GM12878 (cell line): ENCODE results near the gene ST6GALNAC3. TPM values are rescaled to one million over a fixed set of nuclear protein-coding genes. Genes with fewer than 3 reads are reported as not detected.

Experiments used
- ATAC-seq: fragments of 200-7000 bp; cut with Tn5 transposase; 3 replicates; pipeline ENCODE4 v1.9.1; 2020; ENCODE audit warnings: mild to moderate bottlenecking, moderate library complexity
- BruUV-seq: library from RNA; stranded (reverse); fragments of 400-500 nt; replicated peaks from 2 replicates; lab custom pipeline; 2021; lab: Mats Ljungman, UMichigan
- CTCF ChIA-PET: fragments of 300-600 bp; sonication (Branson Sonifier 250); formaldehyde crosslinking; extraction: SDS; loops from one replicate; lab custom pipeline; 2021; ENCODE audit warnings: inconsistent platforms; lab: Yijun Ruan, JAX
- POLR2A ChIA-PET: fragments of 350-600 bp; formaldehyde crosslinking; extraction: SDS; loops from one replicate; lab custom pipeline; 2021; ENCODE audit warnings: inconsistent platforms; lab: Charles Lee
- RAD21 ChIA-PET: fragments of 300-600 bp; sonication (Branson Sonifier 250); formaldehyde crosslinking; loops from one replicate; lab custom pipeline; 2023; ENCODE audit warnings: antibody characterized with exemption; ENCODE audit not compliant: unreplicated experiment; lab: Charles Lee
- SMC1A ChIA-PET: fragments of 300-600 bp; sonication (Branson Sonifier 250); formaldehyde crosslinking; loops from one replicate; lab custom pipeline; 2023; ENCODE audit not compliant: unreplicated experiment, uncharacterized antibody; lab: Charles Lee
- DNase-seq: peaks from one replicate; pipeline ENCODE4 v3.0.0-alpha.2; 2011; ENCODE audit warnings: low read depth, low spot score
- FAIRE-seq: peaks from 3 replicates; lab custom pipeline; 2011; peaks lifted over from hg19 to GRCh38; lab: Jason Lieb, UNC
- H2AFZ ChIP-seq: 2 replicates; pipeline ENCODE4 v1.6.0; 2011; ENCODE audit warnings: low read depth, low read length, control low read depth; ENCODE audit not compliant: control insufficient read depth
- H3K27ac ChIP-seq: 2 replicates; pipeline ENCODE4 v1.5.1; 2011; ENCODE audit warnings: control low read depth; ENCODE audit not compliant: control insufficient read depth, insufficient read depth
- H3K27me3 ChIP-seq, 2 experiments: replicated peaks in 1 of 2; 2 replicates each; pipeline versions ENCODE4 v1.6.0 to v1.6.1; 2011; ENCODE audit warnings: low read length in 1 of 2; ENCODE audit not compliant: control insufficient read depth in 2 of 2, insufficient read depth in 2 of 2
- H3K36me3 ChIP-seq, 2 experiments: 2 replicates each; pipeline ENCODE4 v1.5.1; 2011; ENCODE audit warnings: low read length in 1 of 2; ENCODE audit not compliant: control insufficient read depth in 2 of 2, insufficient read depth in 2 of 2
- H3K4me1 ChIP-seq: 2 replicates; pipeline ENCODE4 v1.6.1; 2011; ENCODE audit warnings: mild to moderate bottlenecking, low read length, moderate library complexity, mixed read lengths; ENCODE audit not compliant: control insufficient read depth, insufficient read depth
- H3K4me2 ChIP-seq: 2 replicates; pipeline ENCODE4 v1.6.0; 2011; ENCODE audit warnings: control low read depth; ENCODE audit not compliant: control insufficient read depth, insufficient read depth
- H3K4me3 ChIP-seq: fragments of 200-600 bp; sonication (generic); 2 replicates; pipeline ENCODE4 v1.5.1; 2016
- H3K79me2 ChIP-seq: 2 replicates; pipeline ENCODE4 v1.6.0; 2011; ENCODE audit warnings: low read length; ENCODE audit not compliant: control insufficient read depth, insufficient read depth
- H3K9ac ChIP-seq: 2 replicates; pipeline ENCODE4 v1.8.0; 2011; ENCODE audit warnings: low read length, control low read depth, mixed read lengths; ENCODE audit not compliant: control insufficient read depth, insufficient read depth
- H3K9me3 ChIP-seq: replicated peaks from 3 replicates; pipeline ENCODE4 v1.5.1; 2011; ENCODE audit warnings: mild to moderate bottlenecking, low read length; ENCODE audit not compliant: control insufficient read depth, insufficient read depth
- H4K20me1 ChIP-seq: 2 replicates; pipeline ENCODE4 v1.6.0; 2011; ENCODE audit not compliant: control insufficient read depth, insufficient read depth
- CEBPZ ChIP-seq: fragments of 150-350 bp; IDR thresholded peaks from 2 replicates; pipeline ENCODE4 v1.6.1; 2016; ENCODE audit warnings: low read depth, low read length
- CREM ChIP-seq: IDR thresholded peaks from 2 replicates; pipeline ENCODE4 v1.6.1; 2014; ENCODE audit warnings: antibody characterized with exemption, low read depth
- IRF4 ChIP-seq: IDR thresholded peaks from 2 replicates; pipeline ENCODE4 v1.6.1; 2011; ENCODE audit warnings: low read depth, low read length
- RAD21 ChIP-seq: IDR thresholded peaks from 2 replicates; pipeline ENCODE4 v1.6.1; 2011; ENCODE audit warnings: mild to moderate bottlenecking, low read depth, low read length, moderate library complexity; ENCODE audit not compliant: insufficient read depth
- SMC3 ChIP-seq: IDR thresholded peaks from 2 replicates; pipeline ENCODE4 v1.6.1; 2011; ENCODE audit warnings: low read length, improper control_type of control experiment, borderline replicate concordance
- WRNIP1 ChIP-seq: IDR thresholded peaks from 2 replicates; pipeline ENCODE4 v1.6.1; 2011; ENCODE audit warnings: low read depth, low read length, improper control_type of control experiment, borderline replicate concordance
- ZNF274 ChIP-seq: IDR thresholded peaks from one replicate; pipeline ENCODE4 v1.8.0; 2011; ENCODE audit not compliant: insufficient read length, insufficient read depth
- WGBS: methylation state at CpG from one replicate; pipeline ENCODE4 v1.1.6; 2016; ENCODE audit warnings: low lambda C conversion rate; ENCODE audit not compliant: insufficient replicate concordance, insufficient coverage; ENCODE audit errors: missing lambda C conversion rate; 5-methylcytosine and 5-hydroxymethylcytosine counted together
- in situ Hi-C: fragments of 300-500 bp; cut with MboI; formaldehyde crosslinking; loops from 9 replicates; pipeline ENCODE4 v1.14.3; 2018; ENCODE audit warnings: mixed read lengths
- intact Hi-C: fragments of 100-400 bp; cut with micrococcal nuclease; formaldehyde crosslinking; loops from one replicate; pipeline ENCODE4 v1.14.2; 2022; ENCODE audit not compliant: unreplicated experiment
- polyA plus RNA-seq, 11 experiments: library from polyadenylated mRNA; depleted of rRNA in 4 of 11; unstranded in 6 of 11; stranded (reverse) in 5 of 11; fragments of >200 nt; fragmentation: Nextera tagmentation in 4 of 11; fragmentation: Illumina TruSeq in 1 of 11; extraction: Ambion mirVana in 4 of 11; extraction: Trizol in 1 of 11; gene quantifications; 1 replicate in 1 of 11; 2 replicates in 10 of 11; pipeline versions ENCODE4 v1.2.1 to v1.2.3, GENCODE V29; 2011 to 2016; ENCODE audit warnings: inconsistent platforms in 2 of 11, missing spikeins in 2 of 11, low read depth in 1 of 11
- total RNA-seq, 4 experiments: library from RNA; depleted of rRNA in 3 of 4; stranded (reverse); fragments of >200 nt in 3 of 4; fragmentation: Illumina TruSeq in 1 of 4; extraction: Trizol in 1 of 4; gene quantifications; 2 replicates each; pipeline versions ENCODE4 v1.2.1 to v1.2.3, GENCODE V29; 2013 to 2021

ST6GALNAC3 gene
- total and polyA plus RNA-seq, 10 of the 15 experiments (the other 5 are each of a cell fraction or from before 2014, with no cell fraction given): 0.04 to 0.68 (median 0.18) TPM; not detected in 3

GRCh38 chr1:76433526-76433925 lies 359.0 kb downstream of the ST6GALNAC3 start:
- Histone ChIP-seq H2AFZ (no peak overlapping the region), H3K9me3 (no peaks in the 10 kb centered on the region), H3K9ac (no peak overlapping the region), H3K27me3 (no peaks in the 10 kb centered on the region), H3K27ac (no peak overlapping the region), H4K20me1 (no peaks in the 10 kb centered on the region), H3K4me2 (no peak overlapping the region), H3K4me1 (no peaks in the 10 kb centered on the region), H3K36me3 (no peaks in the 10 kb centered on the region), H3K4me3 (no peak overlapping the region), H3K79me2 (no peaks in the 10 kb centered on the region)
- ChIA-PET SMC1A (interaction anchor here (1.4 kb wide), 1 partner anchor 8 kb away, joined by 5 read pairs; no protein-coding TSS in a partner anchor), POLR2A (interaction anchor here (1.4 kb wide), 1 partner anchor 8 kb away, joined by 3 read pairs; no protein-coding TSS in a partner anchor), CTCF (no interaction called here), RAD21 (no interaction called here)
- no peak for ATAC-seq
- TF ChIP-seq WRNIP1 (no peak), IRF4 (no peak), CREM (no peak), SMC3 (no peak)
- no peak for FAIRE-seq
- DNase-seq: no peak
- intact Hi-C loops: no loop called here
- in situ Hi-C loops: no loop called here
- BruUV-seq: no TSS peak

GRCh38 chr1:76443217-76443616 lies 368.7 kb downstream of the ST6GALNAC3 start:
- Histone ChIP-seq H3K4me1 (no peaks in the 10 kb centered on the region), H2AFZ (no peak overlapping the region), H4K20me1 (no peaks in the 10 kb centered on the region)
- ChIA-PET CTCF (interaction anchor here (1.6 kb wide), 1 partner anchor 20 kb away, joined by 3 read pairs; no protein-coding TSS in a partner anchor), SMC1A (no interaction called here)
- 85% methylated on average over 3 of the region's 3 CpGs for WGBS
- BruUV-seq: no TSS peak
- TF ChIP-seq RAD21 (no peak), ZNF274 (no peak), CEBPZ (no peak)
- TF ChIP-seq, all 136 proteins: peak for 0
- POLR2A ChIA-PET: no interaction called here
- intact Hi-C loops: no loop called here
- ATAC-seq (no peak), FAIRE-seq (no peak), DNase-seq (no peak)
- RAD21 ChIA-PET: no interaction called here
- no peak overlapping the region for H3K27ac ChIP-seq
- no peaks in the 10 kb centered on the region for H3K9me3 ChIP-seq
- no peak overlapping the region for H3K9ac ChIP-seq
- no peak overlapping the region for H3K4me2 ChIP-seq
- H3K79me2 ChIP-seq: no peaks in the 10 kb centered on the region
- H3K27me3 ChIP-seq: no peaks in the 10 kb centered on the region
- no peaks in the 10 kb centered on the region for H3K36me3 ChIP-seq
- H3K4me3 ChIP-seq: no peak overlapping the region
- in situ Hi-C loops: no loop called here
